Measurements from ENCODE around the gene NR6A1. TPM values are rescaled to one million over a fixed set of nuclear protein-coding genes. Genes with fewer than 3 reads are reported as not detected.

Gene NR6A1
- total and polyA plus RNA-seq, 2 of the 13 experiments (the other 11 are each of a cell fraction or from before 2014, with no cell fraction given), result 28.1 to 31.5 TPM

DNA sequence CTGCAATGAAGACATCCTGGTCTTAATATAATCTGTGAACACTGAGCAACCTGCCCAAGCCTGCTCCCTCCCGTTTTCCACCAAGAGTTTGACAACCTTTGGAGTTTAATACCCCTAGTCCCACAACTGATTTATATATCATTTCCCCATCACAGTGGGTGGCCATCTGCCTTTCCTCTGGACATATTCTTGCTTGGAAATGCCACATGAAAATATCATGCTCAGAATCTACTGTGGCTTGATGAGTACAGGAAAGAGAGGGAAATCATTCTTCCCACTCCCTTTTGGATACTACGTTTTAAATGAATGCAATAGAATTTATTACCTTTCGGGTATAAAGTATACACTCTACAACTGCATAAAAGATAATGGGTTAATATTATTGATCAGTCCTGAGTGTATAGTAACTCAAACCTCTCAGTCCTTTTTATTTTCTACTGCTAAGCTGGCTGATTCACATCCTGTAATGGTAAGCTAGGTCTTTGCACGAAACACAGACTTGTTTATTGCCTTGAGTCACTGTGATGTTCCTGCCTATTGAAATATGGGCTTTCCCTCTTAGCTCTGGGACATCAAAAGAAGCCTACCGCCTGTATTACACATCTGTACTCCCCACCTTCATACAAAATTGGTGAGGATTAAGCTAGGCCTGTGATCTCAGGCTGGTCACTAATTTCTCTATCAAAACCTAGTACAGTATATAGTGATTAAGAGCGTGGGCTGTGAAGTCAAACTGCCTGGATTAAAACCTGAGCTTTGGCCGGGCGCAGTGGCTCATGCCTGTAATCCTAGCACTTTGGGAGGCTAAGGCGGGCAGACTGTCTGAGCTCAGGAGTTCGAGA is 196.4 kb downstream of the NR6A1 start:
- TF ChIP-seq CC2D1A (CRISPR knock-in tag; IDR thresholded peaks at IDR 0.05), result no peak
- TF ChIP-seq ZNF788 (CRISPR knock-in tag; IDR thresholded peaks at IDR 0.05; ENCODE audit: borderline replicate concordance), result no peak
- TF ChIP-seq TCF7 (IDR thresholded peaks at IDR 0.05; ENCODE audit: low read depth), result peak; percentile 47; the same call in 1 of the 2 replicates
- peak; percentile 26; the same call in 1 of the 2 replicates for TF ChIP-seq ZNF652 (CRISPR knock-in tag; IDR thresholded peaks at IDR 0.05; ENCODE audit: borderline replicate concordance, low read depth)
- TF ChIP-seq DPF2 (CRISPR knock-in tag; IDR thresholded peaks at IDR 0.05; ENCODE audit: borderline replicate concordance, low read depth), result no peak
- no peak for TF ChIP-seq ZNF20 (CRISPR knock-in tag; IDR thresholded peaks at IDR 0.05)
- peaks cover 14% of the 10 kb centered on the region for H3K79me2 ChIP-seq (ENCODE audit: insufficient read depth, low read length)
- H3K36me3 ChIP-seq (replicated peaks in 1 of 2; ENCODE audit: control insufficient read depth in 1 of 2, insufficient read depth in 2 of 2, low read length in 2 of 2), result no peaks in the 10 kb centered on the region; a peak in 1 of 5 replicates
- H3K4me3 ChIP-seq (replicated peaks in 1 of 3; ENCODE audit: insufficient read depth in 1 of 3, low read depth in 2 of 3, low read length in 3 of 3), result no peak overlapping the region
- FAIRE-seq (no peak), DNase-seq (ENCODE audit: low spot score) (peak; percentile 35), ATAC-seq (no peak)
- no peak overlapping the region for H3K9ac ChIP-seq (ENCODE audit: insufficient read depth, low read depth, low read length)
- POLR2A ChIA-PET, result no interaction called here
- WGBS (ENCODE audit: low lambda C conversion rate), result 91% methylated on average over 8 of the region's 10 CpGs
- H2AFZ ChIP-seq (ENCODE audit: low read length), result no peak overlapping the region
- intact Hi-C loops (cut with micrococcal nuclease; ENCODE audit: unreplicated experiment) (no loop called here), in situ Hi-C loops (cut with HindIII; ENCODE audit: extremely low pct_ligation_motif_present, low pct_unique_long_range_greater_than_20kb) (no loop called here)
- H3K27ac ChIP-seq (ENCODE audit: extremely low read length, insufficient read depth, low read length), result no peak overlapping the region
- BruUV-seq (replicated peaks), result no TSS peak
- H3K4me1 ChIP-seq (ENCODE audit: insufficient read depth, low read length), result peaks cover 56% of the 10 kb centered on the region
- no peaks in the 10 kb centered on the region for H3K9me3 ChIP-seq (ENCODE audit: low read length)
- H4K20me1 ChIP-seq (ENCODE audit: insufficient read depth, low read length), result no peaks in the 10 kb centered on the region
- CTCF ChIA-PET (ENCODE audit: low intra/inter-chr PET ratio, low total read pairs), result no interaction called here
- H3K4me2 ChIP-seq (ENCODE audit: low read depth, low read length), result no peak overlapping the region
- no peaks in the 10 kb centered on the region for H3K27me3 ChIP-seq (ENCODE audit: control insufficient read depth in 1 of 2, insufficient read depth in 2 of 2, low read length in 2 of 2)

DNA sequence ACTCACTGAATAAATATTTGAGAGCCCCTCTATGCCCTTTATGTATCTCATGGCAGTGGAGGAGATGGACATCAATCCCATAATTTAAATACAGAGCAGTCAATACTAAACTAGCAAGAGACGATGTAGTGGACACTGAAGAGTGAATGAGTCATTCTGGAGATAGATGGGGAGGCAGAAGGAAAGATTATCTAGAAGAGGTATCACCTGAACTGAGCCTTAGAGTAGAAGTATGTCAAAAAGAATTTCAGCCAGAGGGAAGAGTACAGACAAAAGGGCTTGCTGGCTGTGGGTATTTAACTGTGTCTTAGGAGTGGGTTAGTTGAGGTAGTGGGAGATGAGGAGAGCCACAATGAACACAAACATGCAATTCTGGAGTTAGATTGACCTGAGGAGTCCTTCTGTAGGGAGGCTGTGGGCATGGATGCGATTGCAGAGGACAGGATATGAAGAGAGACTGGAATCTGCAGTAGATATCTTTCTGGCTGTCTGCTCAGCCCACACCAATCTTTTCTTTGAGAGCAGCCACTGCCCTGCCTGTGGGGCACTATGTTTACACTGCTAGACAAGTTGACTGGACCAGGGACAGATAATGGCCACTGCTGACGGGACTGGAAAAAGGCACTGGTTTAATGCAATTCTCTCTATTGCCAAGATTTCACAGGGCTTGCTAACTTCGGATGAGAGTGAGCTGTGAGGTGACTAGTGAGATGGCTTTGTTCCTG is 200.0 kb downstream of the NR6A1 start:
- ChIA-PET CTCF (ENCODE audit: low intra/inter-chr PET ratio, low total read pairs) (no interaction called here), POLR2A (no interaction called here)
- Histone ChIP-seq H3K4me1 (ENCODE audit: insufficient read depth, low read length) (peaks cover 92% of the 10 kb centered on the region), H3K79me2 (ENCODE audit: insufficient read depth, low read length) (peaks cover 17% of the 10 kb centered on the region), H3K4me2 (ENCODE audit: low read depth, low read length) (no peak overlapping the region), H3K27ac (ENCODE audit: extremely low read length, insufficient read depth, low read length) (no peak overlapping the region), H3K4me3 (replicated peaks in 1 of 3; ENCODE audit: insufficient read depth in 1 of 3, low read depth in 2 of 3, low read length in 3 of 3) (no peak overlapping the region), H3K27me3 (ENCODE audit: control insufficient read depth in 1 of 2, insufficient read depth in 2 of 2, low read length in 2 of 2) (no peaks in the 10 kb centered on the region), H4K20me1 (ENCODE audit: insufficient read depth, low read length) (no peaks in the 10 kb centered on the region), H3K9me3 (ENCODE audit: low read length) (no peaks in the 10 kb centered on the region), H3K36me3 (replicated peaks in 1 of 2; ENCODE audit: control insufficient read depth in 1 of 2, insufficient read depth in 2 of 2, low read length in 2 of 2) (no peaks in the 10 kb centered on the region; a peak in 1 of 5 replicates), H3K9ac (ENCODE audit: insufficient read depth, low read depth, low read length) (no peak overlapping the region), H2AFZ (ENCODE audit: low read length) (no peak overlapping the region)
- 79% methylated on average over 4 of the region's 4 CpGs for whole genome bisulfite sequencing (ENCODE audit: low lambda C conversion rate)
- DNase-seq (ENCODE audit: low spot score) (no peak), FAIRE-seq (no peak), ATAC-seq (no peak)
- TF ChIP-seq FOSL2 (CRISPR knock-in tag; IDR thresholded peaks at IDR 0.05) (0 out of 2 replicates have a peak, but pooled peaks have one; percentile 12), ZSCAN31 (CRISPR knock-in tag; IDR thresholded peaks at IDR 0.05; ENCODE audit: low read depth) (0 out of 2 replicates have a peak, but pooled peaks have one; percentile 44), ARHGAP35 (CRISPR knock-in tag; IDR thresholded peaks at IDR 0.05; ENCODE audit: borderline replicate concordance) (no peak), SRSF9 (IDR thresholded peaks at IDR 0.05; ENCODE audit: borderline replicate concordance, insufficient read depth, low read depth, low read length, poor library complexity, severe bottlenecking) (no peak), SAP130 (CRISPR knock-in tag; IDR thresholded peaks at IDR 0.05; ENCODE audit: low read depth) (no peak)
- BruUV-seq (replicated peaks), result no TSS peak
- intact Hi-C loops (cut with micrococcal nuclease; ENCODE audit: unreplicated experiment), result no loop called here
- in situ Hi-C loops (cut with HindIII; ENCODE audit: extremely low pct_ligation_motif_present, low pct_unique_long_range_greater_than_20kb), result no loop called here
